ENCODE results near the gene UBE2Q1.
"Not testable (repeated sequence)": the region's sequence is repeated elsewhere in the genome, so short reads cannot be mapped to it uniquely, and the experiment has no call there.

The UBE2Q1 gene

DNA sequence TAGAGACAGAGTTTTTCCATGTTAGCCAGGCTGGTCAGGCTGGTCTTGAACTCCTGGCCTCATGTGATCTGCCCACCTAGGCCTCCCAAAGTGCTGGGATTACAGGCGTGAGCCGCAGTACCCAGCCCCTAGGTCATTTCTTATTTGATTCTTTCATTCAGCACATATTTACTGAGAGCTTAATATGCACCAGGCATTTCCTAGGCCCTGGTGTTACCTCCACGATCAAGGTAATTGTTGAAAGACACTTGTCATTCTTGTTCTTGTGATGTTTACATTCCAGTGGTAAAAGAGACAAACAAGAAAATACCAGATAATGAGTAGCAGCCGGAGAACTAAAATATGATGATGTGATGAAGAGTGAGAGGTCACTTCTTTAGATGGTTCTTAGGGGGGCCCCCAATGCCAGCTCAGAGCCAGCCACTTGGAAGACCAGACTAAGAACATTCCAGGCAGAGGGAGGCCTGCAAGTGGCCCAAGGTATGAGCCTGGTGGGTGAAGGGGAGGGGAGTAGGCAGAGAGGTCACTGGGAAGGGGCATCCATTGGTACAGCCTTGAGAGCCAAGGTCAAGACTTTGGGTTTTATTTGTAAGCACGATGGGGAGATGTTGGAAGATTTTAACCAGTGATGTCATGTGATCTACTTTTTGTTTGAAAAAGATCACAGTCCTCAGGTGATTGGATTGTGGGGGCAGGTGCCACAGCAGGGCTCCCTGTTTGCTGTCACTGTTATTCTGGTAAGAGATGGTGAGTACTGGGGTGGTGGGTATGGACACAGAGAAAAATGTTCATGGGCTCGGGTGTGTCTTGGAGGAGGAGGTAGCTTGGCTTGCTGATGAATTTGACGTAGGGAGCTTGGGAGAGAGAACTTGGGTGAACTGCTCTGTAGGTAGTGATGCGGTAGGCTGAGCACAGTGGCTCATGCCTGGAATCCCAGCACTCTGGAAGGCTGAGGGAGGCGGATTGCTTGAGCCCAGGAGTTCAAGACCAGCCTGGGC is 18.7 kb downstream of the UBE2Q1 start:
- H3K27ac ChIP-seq, result no peak overlapping the region

DNA sequence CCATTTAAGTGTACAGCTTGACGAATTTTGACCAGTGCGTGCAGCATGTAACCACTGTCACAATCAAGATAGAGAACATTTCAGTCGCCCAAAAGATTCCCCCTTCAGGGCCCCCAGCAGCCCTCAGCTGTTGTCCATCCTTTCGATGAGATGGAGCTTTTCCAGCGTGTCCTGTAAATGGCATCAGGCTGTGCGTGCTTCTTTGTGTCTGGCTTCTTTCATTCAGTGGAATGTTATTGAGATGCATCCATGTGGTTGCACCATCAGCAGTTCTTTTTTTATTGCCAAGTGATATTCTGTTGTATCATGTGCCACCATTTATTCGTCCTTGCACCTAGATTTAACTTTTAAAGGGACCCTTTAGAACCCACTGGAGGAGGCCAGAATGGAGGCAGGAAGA is 21.9 kb downstream of the UBE2Q1 start:
- TF ChIP-seq, protein P1, sequence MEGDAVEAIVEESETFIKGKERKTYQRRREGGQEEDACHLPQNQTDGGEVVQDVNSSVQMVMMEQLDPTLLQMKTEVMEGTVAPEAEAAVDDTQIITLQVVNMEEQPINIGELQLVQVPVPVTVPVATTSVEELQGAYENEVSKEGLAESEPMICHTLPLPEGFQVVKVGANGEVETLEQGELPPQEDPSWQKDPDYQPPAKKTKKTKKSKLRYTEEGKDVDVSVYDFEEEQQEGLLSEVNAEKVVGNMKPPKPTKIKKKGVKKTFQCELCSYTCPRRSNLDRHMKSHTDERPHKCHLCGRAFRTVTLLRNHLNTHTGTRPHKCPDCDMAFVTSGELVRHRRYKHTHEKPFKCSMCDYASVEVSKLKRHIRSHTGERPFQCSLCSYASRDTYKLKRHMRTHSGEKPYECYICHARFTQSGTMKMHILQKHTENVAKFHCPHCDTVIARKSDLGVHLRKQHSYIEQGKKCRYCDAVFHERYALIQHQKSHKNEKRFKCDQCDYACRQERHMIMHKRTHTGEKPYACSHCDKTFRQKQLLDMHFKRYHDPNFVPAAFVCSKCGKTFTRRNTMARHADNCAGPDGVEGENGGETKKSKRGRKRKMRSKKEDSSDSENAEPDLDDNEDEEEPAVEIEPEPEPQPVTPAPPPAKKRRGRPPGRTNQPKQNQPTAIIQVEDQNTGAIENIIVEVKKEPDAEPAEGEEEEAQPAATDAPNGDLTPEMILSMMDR (conservative IDR thresholded peaks at IDR 0.05), result no peak
- H3K27ac ChIP-seq, result no peak overlapping the region

More for the DNA sequence above, 18.7 kb downstream of the UBE2Q1 start:
- TF ChIP-seq, protein P1 (conservative IDR thresholded peaks at IDR 0.05), result no peak

DNA sequence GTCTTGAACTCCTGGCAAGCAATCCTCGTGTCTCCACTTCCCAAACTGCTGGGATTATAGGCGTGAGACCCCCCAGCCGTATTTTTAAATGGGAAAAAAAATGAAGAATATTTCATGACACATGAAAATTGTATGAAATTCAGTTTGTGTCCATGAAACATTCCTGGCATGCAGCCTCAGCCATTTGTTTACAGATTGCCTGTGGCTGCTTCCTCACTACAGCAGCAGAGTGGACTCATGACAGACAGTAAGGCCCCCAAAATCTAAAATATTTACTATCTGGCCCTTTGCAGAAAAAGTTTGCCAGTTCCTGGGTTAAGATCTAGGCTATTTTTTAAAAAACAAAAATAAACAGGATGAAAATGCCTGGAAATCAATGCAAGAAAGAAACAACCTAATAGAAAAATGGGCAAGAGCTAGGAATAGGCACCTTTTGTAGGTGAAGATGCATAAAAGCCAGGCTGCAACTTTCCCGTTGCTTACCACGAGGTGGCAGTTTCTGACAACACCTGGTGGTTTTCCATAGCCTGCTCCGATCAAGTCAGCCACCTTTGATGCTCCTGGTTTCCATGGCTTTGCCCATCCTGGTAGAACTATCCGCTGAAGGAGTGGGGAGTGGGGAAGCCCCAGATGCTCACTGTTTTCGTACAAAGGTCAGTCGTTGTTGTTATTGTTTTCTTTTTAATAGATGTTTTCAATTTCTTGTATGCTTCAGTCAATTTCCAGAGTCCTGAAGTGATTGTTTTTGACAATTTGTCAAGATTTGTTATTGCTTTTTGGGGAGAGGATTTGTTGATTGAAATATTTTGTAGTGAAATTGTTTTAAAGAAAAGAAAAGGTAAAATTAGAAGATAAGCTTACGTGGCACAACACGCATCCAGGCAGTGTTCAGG is 24.3 kb downstream of the UBE2Q1 start:
- H3K27ac ChIP-seq, result no peak overlapping the region
- TF ChIP-seq, protein P1 (conservative IDR thresholded peaks at IDR 0.05), result peak; percentile 97

DNA sequence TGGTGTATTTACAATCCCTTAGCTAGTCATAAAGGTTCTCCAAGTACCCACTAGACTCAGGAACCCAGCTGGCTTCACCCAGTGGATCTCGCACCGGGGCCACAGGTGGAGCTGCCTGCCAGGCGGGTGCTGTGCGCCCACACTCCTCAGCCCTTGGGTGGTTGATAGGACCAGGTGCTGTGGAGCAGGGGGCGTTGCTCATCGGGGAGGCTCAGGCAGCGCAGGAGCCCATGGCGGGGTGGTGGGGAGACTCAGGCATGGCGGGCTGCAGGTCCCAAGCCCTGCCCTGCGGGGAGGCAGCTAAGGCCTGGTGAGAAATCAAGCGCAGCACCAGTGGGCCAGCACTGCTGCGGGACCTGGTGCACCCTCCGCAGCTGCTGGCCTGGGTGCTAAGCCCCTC is 26.5 kb downstream of the UBE2Q1 start:
- H3K27ac ChIP-seq, result not testable (repeated sequence)

DNA sequence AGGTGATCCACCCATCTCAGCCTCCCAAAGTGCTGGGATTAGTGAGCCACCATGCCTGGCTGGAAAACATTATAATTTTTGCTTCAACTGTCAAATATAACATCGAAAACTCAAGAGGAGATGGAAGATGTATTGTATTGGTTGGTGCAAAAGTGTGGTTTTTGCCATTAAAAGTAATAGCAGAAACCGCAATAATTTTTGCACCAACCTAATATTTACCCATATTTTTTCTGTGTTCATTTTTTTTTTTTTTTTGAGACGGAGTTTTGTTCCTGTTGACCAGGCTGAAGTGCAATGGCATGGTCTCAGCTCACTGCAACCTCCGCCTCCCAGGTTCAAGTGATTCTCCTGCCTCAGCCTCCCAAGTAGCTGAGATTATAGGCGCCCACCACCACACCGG is 29.2 kb downstream of the UBE2Q1 start:
- TF ChIP-seq, protein P1 (conservative IDR thresholded peaks at IDR 0.05), result no peak
- H3K27ac ChIP-seq, result no peak overlapping the region

DNA sequence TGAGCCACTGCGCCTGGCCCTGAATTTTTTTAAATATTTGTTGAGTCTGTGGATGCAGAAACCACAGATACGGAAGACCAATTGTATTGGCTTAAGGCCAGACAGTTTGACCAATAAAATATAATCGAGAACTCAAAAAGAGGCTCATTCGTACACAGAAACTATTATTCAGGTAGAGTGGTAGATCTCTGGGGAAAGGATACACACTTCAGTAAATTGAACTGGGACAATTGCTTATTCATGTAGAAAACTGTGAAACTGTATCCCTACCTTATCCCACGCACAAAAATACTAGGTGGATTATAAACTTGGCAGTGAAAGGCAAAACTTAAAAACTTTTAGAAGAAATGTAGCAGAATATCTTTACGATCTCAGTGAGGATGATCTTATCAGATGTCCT is 31.3 kb downstream of the UBE2Q1 start:
- TF ChIP-seq, protein P1 (conservative IDR thresholded peaks at IDR 0.05), result no peak
- peak overlapping the region; percentile 28 for H3K27ac ChIP-seq

DNA sequence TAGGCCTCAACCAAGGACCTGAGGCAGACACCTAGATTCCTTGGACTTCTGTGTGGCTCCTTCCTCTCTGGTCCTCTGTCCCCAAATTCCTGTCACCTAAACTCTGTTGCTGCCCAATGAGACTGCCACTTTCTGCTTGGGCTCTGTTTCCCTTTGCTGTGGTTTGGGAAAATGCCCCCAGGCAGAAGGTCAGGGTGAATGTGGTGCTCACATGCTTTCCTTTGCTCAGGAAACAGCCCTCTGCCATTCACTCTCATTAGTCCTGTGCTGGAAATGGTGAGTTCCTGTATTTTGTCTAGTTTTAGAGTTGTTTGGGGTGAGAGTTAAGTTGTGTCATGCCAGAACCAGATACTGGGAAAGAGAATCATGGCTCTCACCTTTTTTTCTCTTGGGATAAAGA is 33.6 kb downstream of the UBE2Q1 start:
- TF ChIP-seq, protein P1 (conservative IDR thresholded peaks at IDR 0.05), result no peak
- no peak overlapping the region for H3K27ac ChIP-seq

All from VCaP (cell line).